PC-3 (cell line): ENCODE measurements around the gene TAF1C.

ENCODE experiments used
- CTCF ChIP-seq: fragments of 300-600 bp; sonication (generic); conservative IDR thresholded peaks from 2 replicates; pipeline ENCODE4 v1.5.1; 2017; ENCODE audit warnings: antibody characterized with exemption, low read depth, mild to moderate bottlenecking, low read length
- EZH2 ChIP-seq: fragments of 300-600 bp; sonication (generic); IDR thresholded peaks from one replicate; pipeline ENCODE4 v1.6.1; 2017; ENCODE audit warnings: antibody characterized with exemption, mild to moderate bottlenecking, low read length; ENCODE audit not compliant: unreplicated experiment
- EZH2phosphoT487 ChIP-seq: fragments of 300-600 bp; sonication (generic); IDR thresholded peaks from 2 replicates; pipeline ENCODE4 v1.6.1; 2018; ENCODE audit warnings: mild to moderate bottlenecking, antibody characterized with exemption, low read length, borderline replicate concordance

- TF ChIP-seq CTCF, result no peak
- no peak for TF ChIP-seq EZH2phosphoT487
- no peak for TF ChIP-seq EZH2
Measured at GRCh38 chr16:84215531-84215930, 28.7 kb upstream of the TAF1C start.
